Stomach (tissue), 4 donors: Measurements from ENCODE around the gene COX14.

Source experiments
- POLR2A ChIP-seq, 4 donors: fragments of 450-650 bp; IDR thresholded peaks; one replicate each; pipeline ENCODE4 v1.6.1; 2016; ENCODE audit warnings: antibody characterized with exemption in 4 of 4, control low read depth in 2 of 4, mild to moderate bottlenecking in 1 of 4, moderate library complexity in 1 of 4
- TF ChIP-seq, protein P1 (sequence below), 7 experiments: fragments of 450-650 bp in 4 of 7; fragments of 200-600 bp in 3 of 7; sonication (generic) in 3 of 7; IDR thresholded peaks; one replicate each; pipeline ENCODE4 v1.5.1; 2016 to 2019; ENCODE audit warnings: antibody characterized with exemption in 7 of 7, control low read depth in 2 of 7, mild to moderate bottlenecking in 1 of 7

DNA sequence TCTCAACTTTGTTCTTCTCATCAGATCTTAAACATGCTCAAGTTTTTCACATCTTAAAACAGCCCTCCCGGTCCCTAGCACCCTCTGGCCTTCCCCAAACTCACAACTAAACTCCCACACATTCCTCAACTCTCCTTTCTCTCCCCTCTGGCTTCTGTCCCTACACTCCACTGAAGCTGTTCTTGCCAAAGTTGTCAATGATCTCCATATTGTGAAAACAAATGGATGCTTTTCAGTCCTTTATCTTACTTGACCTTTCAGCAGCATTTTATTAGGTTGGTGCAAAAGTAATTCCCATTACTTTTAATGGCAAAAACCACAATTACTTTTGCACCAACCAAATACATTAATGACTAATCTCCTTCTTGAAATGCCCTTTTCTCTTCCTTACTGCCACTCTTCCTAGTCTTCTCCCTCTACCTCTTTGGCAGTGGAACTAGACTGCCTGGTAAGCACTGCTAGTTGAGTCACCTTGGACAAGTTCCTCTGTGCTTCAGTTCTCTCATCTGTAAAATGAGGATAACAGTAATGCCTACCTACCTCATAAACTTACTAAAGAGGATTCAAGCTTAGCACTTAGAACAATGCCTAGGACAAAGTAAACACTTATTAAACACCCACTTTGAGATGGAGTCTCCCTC is 39.1 kb downstream of the COX14 start:
- no peak for TF ChIP-seq POLR2A (IDR thresholded peaks at IDR 0.05)
- TF ChIP-seq, protein P1, sequence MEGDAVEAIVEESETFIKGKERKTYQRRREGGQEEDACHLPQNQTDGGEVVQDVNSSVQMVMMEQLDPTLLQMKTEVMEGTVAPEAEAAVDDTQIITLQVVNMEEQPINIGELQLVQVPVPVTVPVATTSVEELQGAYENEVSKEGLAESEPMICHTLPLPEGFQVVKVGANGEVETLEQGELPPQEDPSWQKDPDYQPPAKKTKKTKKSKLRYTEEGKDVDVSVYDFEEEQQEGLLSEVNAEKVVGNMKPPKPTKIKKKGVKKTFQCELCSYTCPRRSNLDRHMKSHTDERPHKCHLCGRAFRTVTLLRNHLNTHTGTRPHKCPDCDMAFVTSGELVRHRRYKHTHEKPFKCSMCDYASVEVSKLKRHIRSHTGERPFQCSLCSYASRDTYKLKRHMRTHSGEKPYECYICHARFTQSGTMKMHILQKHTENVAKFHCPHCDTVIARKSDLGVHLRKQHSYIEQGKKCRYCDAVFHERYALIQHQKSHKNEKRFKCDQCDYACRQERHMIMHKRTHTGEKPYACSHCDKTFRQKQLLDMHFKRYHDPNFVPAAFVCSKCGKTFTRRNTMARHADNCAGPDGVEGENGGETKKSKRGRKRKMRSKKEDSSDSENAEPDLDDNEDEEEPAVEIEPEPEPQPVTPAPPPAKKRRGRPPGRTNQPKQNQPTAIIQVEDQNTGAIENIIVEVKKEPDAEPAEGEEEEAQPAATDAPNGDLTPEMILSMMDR (IDR thresholded peaks at IDR 0.05) = no peak
